ENCODE data around the gene KAZALD1.

Gene KAZALD1

DNA sequence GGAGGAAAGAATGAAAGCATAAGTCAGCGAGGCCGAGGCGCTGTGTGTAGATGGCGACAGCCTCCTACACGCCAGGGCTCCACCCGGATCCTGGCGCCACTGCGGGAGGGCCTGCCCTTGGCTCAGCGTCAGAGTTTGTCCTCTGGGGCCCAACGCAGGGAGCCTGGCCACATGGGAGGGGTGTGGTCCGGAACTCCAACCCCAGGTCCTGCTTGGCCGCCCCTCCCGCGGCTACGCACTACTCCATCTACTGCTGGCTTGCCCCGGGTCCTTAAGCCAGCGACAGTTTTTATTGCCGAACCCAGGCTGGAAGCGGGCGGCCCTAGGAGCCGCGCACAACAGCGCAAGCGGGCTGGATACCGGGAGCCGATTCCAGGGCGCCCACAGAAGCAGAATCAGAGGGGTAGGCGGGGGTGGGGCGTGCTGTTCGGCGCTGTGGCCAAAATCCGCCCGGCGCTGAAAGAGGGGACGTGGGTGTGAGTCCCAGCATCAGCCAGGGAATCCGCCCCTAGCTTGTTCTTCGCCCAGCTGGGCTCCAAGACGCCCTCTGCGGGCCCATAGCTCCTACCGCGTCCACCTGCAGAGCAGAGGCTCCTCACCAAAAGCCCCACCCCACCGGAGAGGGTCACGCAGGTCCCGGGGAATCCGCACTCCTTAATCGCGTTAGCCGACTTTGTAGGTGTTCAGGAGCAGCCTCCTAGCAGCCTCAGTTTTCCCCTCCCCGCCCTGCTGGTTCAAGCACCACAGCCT is 4.5 kb downstream of the KAZALD1 start (continued):
- TF ChIP-seq, protein P1, sequence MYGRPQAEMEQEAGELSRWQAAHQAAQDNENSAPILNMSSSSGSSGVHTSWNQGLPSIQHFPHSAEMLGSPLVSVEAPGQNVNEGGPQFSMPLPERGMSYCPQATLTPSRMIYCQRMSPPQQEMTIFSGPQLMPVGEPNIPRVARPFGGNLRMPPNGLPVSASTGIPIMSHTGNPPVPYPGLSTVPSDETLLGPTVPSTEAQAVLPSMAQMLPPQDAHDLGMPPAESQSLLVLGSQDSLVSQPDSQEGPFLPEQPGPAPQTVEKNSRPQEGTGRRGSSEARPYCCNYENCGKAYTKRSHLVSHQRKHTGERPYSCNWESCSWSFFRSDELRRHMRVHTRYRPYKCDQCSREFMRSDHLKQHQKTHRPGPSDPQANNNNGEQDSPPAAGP (tag by site-specific recombination; IDR thresholded peaks at IDR 0.05) = peak; percentile 40; the same call in 1 of the 2 replicates
- TF ChIP-seq ZNF2 (tag by site-specific recombination; IDR thresholded peaks at IDR 0.05) (peak; percentile 69), ZNF366 (tag by site-specific recombination; conservative IDR thresholded peaks at IDR 0.05) (peak; percentile 64; the same call in 1 of the 2 replicates), ZNF473 (tag by site-specific recombination; IDR thresholded peaks at IDR 0.05) (no peak), BCL11B (tag by site-specific recombination; IDR thresholded peaks at IDR 0.05; ENCODE audit: low read depth) (0 out of 2 replicates have a peak, but pooled peaks have one; percentile 69), PATZ1 (tag by site-specific recombination; IDR thresholded peaks at IDR 0.05) (peak; percentile 96), ZBTB20 (tag by site-specific recombination; IDR thresholded peaks at IDR 0.05) (peak; percentile 100), KLF8 (tag by site-specific recombination; IDR thresholded peaks at IDR 0.05) (peak; percentile 90), ZNF341 (tag by site-specific recombination; IDR thresholded peaks at IDR 0.05; ENCODE audit: low read depth) (peak; percentile 97), ZNF623 (tag by site-specific recombination; IDR thresholded peaks at IDR 0.05) (no peak), ZBTB17 (tag by site-specific recombination; IDR thresholded peaks at IDR 0.05) (peak; percentile 89), ZNF211 (tag by site-specific recombination; IDR thresholded peaks at IDR 0.05; ENCODE audit: low read depth) (no peak), HOXC10 (CRISPR knock-in tag; IDR thresholded peaks at IDR 0.05) (no peak), ZNF433 (tag by site-specific recombination; IDR thresholded peaks at IDR 0.05; ENCODE audit: low read depth) (no peak), ZNF677 (tag by site-specific recombination; IDR thresholded peaks at IDR 0.05) (no peak), ZNF26 (tag by site-specific recombination; IDR thresholded peaks at IDR 0.05) (no peak), IKZF3 (tag by site-specific recombination; IDR thresholded peaks at IDR 0.05) (peak; percentile 49), ZNF37A (tag by site-specific recombination; IDR thresholded peaks at IDR 0.05) (no peak), WT1 (tag by site-specific recombination; IDR thresholded peaks at IDR 0.05) (peak; percentile 31; the same call in 1 of the 2 replicates), SP2 (tag by site-specific recombination; IDR thresholded peaks at IDR 0.05) (peak; percentile 78), ZNF514 (tag by site-specific recombination; IDR thresholded peaks at IDR 0.05) (no peak), ZNF660 (tag by site-specific recombination; IDR thresholded peaks at IDR 0.05) (peak; percentile 49; the same call in 1 of the 2 replicates), OSR2 (tag by site-specific recombination; IDR thresholded peaks at IDR 0.05) (peak; percentile 86)
- TF ChIP-seq, protein P2, sequence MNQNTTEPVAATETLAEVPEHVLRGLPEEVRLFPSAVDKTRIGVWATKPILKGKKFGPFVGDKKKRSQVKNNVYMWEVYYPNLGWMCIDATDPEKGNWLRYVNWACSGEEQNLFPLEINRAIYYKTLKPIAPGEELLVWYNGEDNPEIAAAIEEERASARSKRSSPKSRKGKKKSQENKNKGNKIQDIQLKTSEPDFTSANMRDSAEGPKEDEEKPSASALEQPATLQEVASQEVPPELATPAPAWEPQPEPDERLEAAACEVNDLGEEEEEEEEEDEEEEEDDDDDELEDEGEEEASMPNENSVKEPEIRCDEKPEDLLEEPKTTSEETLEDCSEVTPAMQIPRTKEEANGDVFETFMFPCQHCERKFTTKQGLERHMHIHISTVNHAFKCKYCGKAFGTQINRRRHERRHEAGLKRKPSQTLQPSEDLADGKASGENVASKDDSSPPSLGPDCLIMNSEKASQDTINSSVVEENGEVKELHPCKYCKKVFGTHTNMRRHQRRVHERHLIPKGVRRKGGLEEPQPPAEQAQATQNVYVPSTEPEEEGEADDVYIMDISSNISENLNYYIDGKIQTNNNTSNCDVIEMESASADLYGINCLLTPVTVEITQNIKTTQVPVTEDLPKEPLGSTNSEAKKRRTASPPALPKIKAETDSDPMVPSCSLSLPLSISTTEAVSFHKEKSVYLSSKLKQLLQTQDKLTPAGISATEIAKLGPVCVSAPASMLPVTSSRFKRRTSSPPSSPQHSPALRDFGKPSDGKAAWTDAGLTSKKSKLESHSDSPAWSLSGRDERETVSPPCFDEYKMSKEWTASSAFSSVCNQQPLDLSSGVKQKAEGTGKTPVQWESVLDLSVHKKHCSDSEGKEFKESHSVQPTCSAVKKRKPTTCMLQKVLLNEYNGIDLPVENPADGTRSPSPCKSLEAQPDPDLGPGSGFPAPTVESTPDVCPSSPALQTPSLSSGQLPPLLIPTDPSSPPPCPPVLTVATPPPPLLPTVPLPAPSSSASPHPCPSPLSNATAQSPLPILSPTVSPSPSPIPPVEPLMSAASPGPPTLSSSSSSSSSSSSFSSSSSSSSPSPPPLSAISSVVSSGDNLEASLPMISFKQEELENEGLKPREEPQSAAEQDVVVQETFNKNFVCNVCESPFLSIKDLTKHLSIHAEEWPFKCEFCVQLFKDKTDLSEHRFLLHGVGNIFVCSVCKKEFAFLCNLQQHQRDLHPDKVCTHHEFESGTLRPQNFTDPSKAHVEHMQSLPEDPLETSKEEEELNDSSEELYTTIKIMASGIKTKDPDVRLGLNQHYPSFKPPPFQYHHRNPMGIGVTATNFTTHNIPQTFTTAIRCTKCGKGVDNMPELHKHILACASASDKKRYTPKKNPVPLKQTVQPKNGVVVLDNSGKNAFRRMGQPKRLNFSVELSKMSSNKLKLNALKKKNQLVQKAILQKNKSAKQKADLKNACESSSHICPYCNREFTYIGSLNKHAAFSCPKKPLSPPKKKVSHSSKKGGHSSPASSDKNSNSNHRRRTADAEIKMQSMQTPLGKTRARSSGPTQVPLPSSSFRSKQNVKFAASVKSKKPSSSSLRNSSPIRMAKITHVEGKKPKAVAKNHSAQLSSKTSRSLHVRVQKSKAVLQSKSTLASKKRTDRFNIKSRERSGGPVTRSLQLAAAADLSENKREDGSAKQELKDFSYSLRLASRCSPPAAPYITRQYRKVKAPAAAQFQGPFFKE (tag by site-specific recombination; IDR thresholded peaks at IDR 0.05; ENCODE audit: borderline replicate concordance) = no peak
- TF ChIP-seq, protein P3, sequence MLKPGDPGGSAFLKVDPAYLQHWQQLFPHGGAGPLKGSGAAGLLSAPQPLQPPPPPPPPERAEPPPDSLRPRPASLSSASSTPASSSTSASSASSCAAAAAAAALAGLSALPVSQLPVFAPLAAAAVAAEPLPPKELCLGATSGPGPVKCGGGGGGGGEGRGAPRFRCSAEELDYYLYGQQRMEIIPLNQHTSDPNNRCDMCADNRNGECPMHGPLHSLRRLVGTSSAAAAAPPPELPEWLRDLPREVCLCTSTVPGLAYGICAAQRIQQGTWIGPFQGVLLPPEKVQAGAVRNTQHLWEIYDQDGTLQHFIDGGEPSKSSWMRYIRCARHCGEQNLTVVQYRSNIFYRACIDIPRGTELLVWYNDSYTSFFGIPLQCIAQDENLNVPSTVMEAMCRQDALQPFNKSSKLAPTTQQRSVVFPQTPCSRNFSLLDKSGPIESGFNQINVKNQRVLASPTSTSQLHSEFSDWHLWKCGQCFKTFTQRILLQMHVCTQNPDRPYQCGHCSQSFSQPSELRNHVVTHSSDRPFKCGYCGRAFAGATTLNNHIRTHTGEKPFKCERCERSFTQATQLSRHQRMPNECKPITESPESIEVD (tag by site-specific recombination; IDR thresholded peaks at IDR 0.05) = no peak
- TF ChIP-seq, protein P4, sequence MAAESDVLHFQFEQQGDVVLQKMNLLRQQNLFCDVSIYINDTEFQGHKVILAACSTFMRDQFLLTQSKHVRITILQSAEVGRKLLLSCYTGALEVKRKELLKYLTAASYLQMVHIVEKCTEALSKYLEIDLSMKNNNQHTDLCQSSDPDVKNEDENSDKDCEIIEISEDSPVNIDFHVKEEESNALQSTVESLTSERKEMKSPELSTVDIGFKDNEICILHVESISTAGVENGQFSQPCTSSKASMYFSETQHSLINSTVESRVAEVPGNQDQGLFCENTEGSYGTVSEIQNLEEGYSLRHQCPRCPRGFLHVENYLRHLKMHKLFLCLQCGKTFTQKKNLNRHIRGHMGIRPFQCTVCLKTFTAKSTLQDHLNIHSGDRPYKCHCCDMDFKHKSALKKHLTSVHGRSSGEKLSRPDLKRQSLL (tag by site-specific recombination; IDR thresholded peaks at IDR 0.05) = peak; percentile 57; the same call in 1 of the 2 replicates

Measured in HEK293 (cell line).